ENCODE data around the gene CABP7. TPM values are rescaled to one million over a fixed set of nuclear protein-coding genes. Genes with fewer than 3 reads are reported as not detected.

Gene CABP7
- total and polyA plus RNA-seq, 2 experiments from 2014 or later, result 0.06 to 0.24 TPM

DNA sequence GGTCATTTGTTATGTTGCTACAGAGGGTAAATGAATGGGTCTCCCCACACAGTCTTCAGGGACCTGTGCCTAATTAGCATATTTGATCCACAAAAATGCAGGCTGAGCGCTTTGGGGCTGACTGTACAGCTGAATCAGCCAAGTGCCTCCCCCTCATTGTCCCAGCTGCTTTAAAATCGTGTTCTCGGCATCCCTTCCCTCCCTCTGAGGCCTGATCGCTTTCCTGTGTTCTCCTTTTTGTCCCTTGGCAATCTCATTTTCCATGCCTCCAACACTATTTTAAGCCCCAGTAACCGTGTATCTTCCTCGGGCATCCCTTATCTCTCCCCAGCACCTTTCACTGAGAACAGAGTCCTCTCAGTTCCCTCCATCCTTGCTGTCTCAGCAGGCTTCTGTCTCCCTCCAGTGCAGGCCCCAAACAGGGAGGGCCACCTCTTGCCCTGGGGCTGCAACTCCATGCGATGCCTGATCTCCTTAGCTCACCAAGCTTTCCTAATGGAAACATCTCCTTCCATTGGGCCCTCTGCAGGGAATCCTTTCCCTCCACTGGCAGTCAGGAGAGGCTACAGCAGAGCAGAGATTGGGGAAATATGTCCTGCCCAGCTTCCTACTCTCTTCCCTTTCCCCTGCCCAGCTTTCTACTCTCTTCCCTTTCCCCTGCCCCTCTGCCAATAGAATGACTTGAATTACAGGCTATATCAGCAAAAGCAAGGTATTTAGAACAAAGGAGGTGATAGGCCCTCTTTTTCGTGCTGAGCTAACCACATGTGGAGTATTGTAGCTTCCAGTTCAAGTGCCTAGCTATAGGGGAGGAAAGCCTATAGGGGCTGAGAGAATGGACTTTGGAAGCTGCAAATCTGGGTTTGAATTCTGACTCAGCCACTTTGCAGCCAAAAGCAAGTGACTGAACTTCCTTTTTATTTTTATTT, 61.2 kb downstream of the CABP7 start:
- H3K27me3 ChIP-seq (ENCODE audit: insufficient read depth), result no peaks in the 10 kb centered on the region
- no peak overlapping the region for H3K27ac ChIP-seq (ENCODE audit: low read depth)
- H3F3A ChIP-seq (replicated peaks; ENCODE audit: low read depth), result no peaks in the 10 kb centered on the region
- peaks cover 14% of the 10 kb centered on the region for H3K4me1 Mint-ChIP-seq
- H3K27me3 Mint-ChIP-seq (ENCODE audit: insufficient read depth, low read depth, poor library complexity), result peaks cover 4% of the 10 kb centered on the region
- no peak overlapping the region for H3K4me3 Mint-ChIP-seq
- DNase-seq (ENCODE audit: low spot score), result no peak
- TF ChIP-seq, protein P1, sequence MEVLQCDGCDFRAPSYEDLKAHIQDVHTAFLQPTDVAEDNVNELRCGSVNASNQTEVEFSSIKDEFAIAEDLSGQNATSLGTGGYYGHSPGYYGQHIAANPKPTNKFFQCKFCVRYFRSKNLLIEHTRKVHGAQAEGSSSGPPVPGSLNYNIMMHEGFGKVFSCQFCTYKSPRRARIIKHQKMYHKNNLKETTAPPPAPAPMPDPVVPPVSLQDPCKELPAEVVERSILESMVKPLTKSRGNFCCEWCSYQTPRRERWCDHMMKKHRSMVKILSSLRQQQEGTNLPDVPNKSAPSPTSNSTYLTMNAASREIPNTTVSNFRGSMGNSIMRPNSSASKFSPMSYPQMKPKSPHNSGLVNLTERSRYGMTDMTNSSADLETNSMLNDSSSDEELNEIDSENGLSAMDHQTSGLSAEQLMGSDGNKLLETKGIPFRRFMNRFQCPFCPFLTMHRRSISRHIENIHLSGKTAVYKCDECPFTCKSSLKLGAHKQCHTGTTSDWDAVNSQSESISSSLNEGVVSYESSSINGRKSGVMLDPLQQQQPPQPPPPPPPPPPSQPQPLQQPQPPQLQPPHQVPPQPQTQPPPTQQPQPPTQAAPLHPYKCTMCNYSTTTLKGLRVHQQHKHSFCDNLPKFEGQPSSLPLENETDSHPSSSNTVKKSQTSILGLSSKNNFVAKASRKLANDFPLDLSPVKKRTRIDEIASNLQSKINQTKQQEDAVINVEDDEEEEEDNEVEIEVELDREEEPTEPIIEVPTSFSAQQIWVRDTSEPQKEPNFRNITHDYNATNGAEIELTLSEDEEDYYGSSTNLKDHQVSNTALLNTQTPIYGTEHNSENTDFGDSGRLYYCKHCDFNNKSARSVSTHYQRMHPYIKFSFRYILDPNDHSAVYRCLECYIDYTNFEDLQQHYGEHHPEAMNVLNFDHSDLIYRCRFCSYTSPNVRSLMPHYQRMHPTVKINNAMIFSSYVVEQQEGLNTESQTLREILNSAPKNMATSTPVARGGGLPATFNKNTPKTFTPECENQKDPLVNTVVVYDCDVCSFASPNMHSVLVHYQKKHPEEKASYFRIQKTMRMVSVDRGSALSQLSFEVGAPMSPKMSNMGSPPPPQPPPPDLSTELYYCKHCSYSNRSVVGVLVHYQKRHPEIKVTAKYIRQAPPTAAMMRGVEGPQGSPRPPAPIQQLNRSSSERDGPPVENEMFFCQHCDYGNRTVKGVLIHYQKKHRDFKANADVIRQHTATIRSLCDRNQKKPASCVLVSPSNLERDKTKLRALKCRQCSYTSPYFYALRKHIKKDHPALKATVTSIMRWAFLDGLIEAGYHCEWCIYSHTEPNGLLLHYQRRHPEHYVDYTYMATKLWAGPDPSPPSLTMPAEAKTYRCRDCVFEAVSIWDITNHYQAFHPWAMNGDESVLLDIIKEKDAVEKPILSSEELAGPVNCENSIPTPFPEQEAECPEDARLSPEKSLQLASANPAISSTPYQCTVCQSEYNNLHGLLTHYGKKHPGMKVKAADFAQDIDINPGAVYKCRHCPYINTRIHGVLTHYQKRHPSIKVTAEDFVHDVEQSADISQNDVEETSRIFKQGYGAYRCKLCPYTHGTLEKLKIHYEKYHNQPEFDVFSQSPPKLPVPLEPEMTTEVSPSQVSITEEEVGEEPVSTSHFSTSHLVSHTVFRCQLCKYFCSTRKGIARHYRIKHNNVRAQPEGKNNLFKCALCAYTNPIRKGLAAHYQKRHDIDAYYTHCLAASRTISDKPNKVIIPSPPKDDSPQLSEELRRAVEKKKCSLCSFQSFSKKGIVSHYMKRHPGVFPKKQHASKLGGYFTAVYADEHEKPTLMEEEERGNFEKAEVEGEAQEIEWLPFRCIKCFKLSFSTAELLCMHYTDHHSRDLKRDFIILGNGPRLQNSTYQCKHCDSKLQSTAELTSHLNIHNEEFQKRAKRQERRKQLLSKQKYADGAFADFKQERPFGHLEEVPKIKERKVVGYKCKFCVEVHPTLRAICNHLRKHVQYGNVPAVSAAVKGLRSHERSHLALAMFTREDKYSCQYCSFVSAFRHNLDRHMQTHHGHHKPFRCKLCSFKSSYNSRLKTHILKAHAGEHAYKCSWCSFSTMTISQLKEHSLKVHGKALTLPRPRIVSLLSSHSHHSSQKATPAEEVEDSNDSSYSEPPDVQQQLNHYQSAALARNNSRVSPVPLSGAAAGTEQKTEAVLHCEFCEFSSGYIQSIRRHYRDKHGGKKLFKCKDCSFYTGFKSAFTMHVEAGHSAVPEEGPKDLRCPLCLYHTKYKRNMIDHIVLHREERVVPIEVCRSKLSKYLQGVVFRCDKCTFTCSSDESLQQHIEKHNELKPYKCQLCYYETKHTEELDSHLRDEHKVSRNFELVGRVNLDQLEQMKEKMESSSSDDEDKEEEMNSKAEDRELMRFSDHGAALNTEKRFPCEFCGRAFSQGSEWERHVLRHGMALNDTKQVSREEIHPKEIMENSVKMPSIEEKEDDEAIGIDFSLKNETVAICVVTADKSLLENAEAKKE (CRISPR knock-in tag; IDR thresholded peaks at IDR 0.05), result no peak
- TF ChIP-seq, protein P2, sequence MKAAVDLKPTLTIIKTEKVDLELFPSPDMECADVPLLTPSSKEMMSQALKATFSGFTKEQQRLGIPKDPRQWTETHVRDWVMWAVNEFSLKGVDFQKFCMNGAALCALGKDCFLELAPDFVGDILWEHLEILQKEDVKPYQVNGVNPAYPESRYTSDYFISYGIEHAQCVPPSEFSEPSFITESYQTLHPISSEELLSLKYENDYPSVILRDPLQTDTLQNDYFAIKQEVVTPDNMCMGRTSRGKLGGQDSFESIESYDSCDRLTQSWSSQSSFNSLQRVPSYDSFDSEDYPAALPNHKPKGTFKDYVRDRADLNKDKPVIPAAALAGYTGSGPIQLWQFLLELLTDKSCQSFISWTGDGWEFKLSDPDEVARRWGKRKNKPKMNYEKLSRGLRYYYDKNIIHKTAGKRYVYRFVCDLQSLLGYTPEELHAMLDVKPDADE (IDR thresholded peaks at IDR 0.05), result no peak
- no peaks in the 10 kb centered on the region for H3K9me3 Mint-ChIP-seq
- no peak overlapping the region for H3K4me3 ChIP-seq
- no peak overlapping the region for H3K4me2 ChIP-seq
- H4K20me1 ChIP-seq (replicated peaks; ENCODE audit: insufficient read depth), result no peaks in the 10 kb centered on the region
- H3K79me2 ChIP-seq (replicated peaks; ENCODE audit: insufficient read depth), result no peaks in the 10 kb centered on the region
- H2AFZ ChIP-seq, result peak overlapping the region; percentile 69
- H3K4me1 ChIP-seq (ENCODE audit: insufficient read depth), result no peaks in the 10 kb centered on the region
- H3K36me3 ChIP-seq (ENCODE audit: insufficient read depth), result no peaks in the 10 kb centered on the region
- no peaks in the 10 kb centered on the region for H3K9me2 ChIP-seq (ENCODE audit: insufficient read depth)
- no peaks in the 10 kb centered on the region; the same call in 2 of the 3 replicates for H3K36me3 Mint-ChIP-seq (ENCODE audit: low read depth)
- ATAC-seq, result peak; percentile 69
- peak overlapping the region; percentile 8; the same call in 1 of the 2 replicates for H3K27ac Mint-ChIP-seq

Small RNA genes lying within 50 kb of the gene (small RNA-seq; reads per million reads assigned to genes)
- not detected for gene AC004882.2 (ENCODE audit: low replicate concordance)
- not detected for gene RF00019 (ENCODE audit: low replicate concordance)

Other genes starting within 250 kb of the CABP7 start
- gene NEFH, start 239.8 kb upstream of the CABP7 start, total RNA-seq (2014; rRNA removed; shearing (Covaris generic)), result 2.4 and 2.8 TPM in 2 replicates
- gene NEFH, start 239.8 kb upstream of the CABP7 start, polyA plus RNA-seq (2016; fragmentation: Nextera tagmentation; extraction: Ambion mirVana), result 4.6 and 6.3 TPM in 2 replicates
- gene THOC5, start 166.2 kb upstream of the CABP7 start, total RNA-seq (2014; rRNA removed; shearing (Covaris generic)), result 50.3 and 53.4 TPM in 2 replicates
- gene THOC5, start 166.2 kb upstream of the CABP7 start, polyA plus RNA-seq (2016; fragmentation: Nextera tagmentation; extraction: Ambion mirVana), result 24.3 and 24.6 TPM in 2 replicates
- gene NIPSNAP1, start 138.9 kb upstream of the CABP7 start, total RNA-seq (2014; rRNA removed; shearing (Covaris generic)), result 136 and 154 TPM in 2 replicates
- 72.0 and 80.3 TPM in 2 replicates for gene NIPSNAP1, start 138.9 kb upstream of the CABP7 start, polyA plus RNA-seq (2016; fragmentation: Nextera tagmentation; extraction: Ambion mirVana)
- gene NF2, start 116.4 kb upstream of the CABP7 start, total RNA-seq (2014; rRNA removed; shearing (Covaris generic)), result 50.6 and 54.5 TPM in 2 replicates
- gene NF2, start 116.4 kb upstream of the CABP7 start, polyA plus RNA-seq (2016; fragmentation: Nextera tagmentation; extraction: Ambion mirVana), result 14.4 and 15.0 TPM in 2 replicates
- gene ZMAT5, start 47.0 kb downstream of the CABP7 start, total RNA-seq (2014; rRNA removed; shearing (Covaris generic)), result 12.2 and 14.6 TPM in 2 replicates
- 25.1 and 25.4 TPM in 2 replicates for gene ZMAT5, start 47.0 kb downstream of the CABP7 start, polyA plus RNA-seq (2016; fragmentation: Nextera tagmentation; extraction: Ambion mirVana)
- 78.0 and 91.3 TPM in 2 replicates for gene UQCR10, start 47.4 kb downstream of the CABP7 start, total RNA-seq (2014; rRNA removed; shearing (Covaris generic))
- gene UQCR10, start 47.4 kb downstream of the CABP7 start, polyA plus RNA-seq (2016; fragmentation: Nextera tagmentation; extraction: Ambion mirVana), result 535 and 550 TPM in 2 replicates
- gene ASCC2, start 118.3 kb downstream of the CABP7 start, total RNA-seq (2014; rRNA removed; shearing (Covaris generic)), result 30.5 and 32.4 TPM in 2 replicates
- 31.3 and 34.6 TPM in 2 replicates for gene ASCC2, start 118.3 kb downstream of the CABP7 start, polyA plus RNA-seq (2016; fragmentation: Nextera tagmentation; extraction: Ambion mirVana)
- 25.8 and 27.4 TPM in 2 replicates for gene MTMR3, start 163.2 kb downstream of the CABP7 start, total RNA-seq (2014; rRNA removed; shearing (Covaris generic))
- 4.4 and 5.2 TPM in 2 replicates for gene MTMR3, start 163.2 kb downstream of the CABP7 start, polyA plus RNA-seq (2016; fragmentation: Nextera tagmentation; extraction: Ambion mirVana)